GM13977 (cell line): ENCODE results near the gene KCNH2.
"Not testable (repeated sequence)": the region's sequence is repeated elsewhere in the genome, so short reads cannot be mapped to it uniquely, and the experiment has no call there.

Experiments used
- DNase-seq: peaks from one replicate; pipeline ENCODE4 v3.0.0; 2012; ENCODE audit warnings: low spot score
- CTCF ChIP-seq: IDR thresholded peaks from 2 replicates; pipeline ENCODE4 v1.5.1; 2012; ENCODE audit warnings: mild to moderate bottlenecking, control low read depth; ENCODE audit not compliant: insufficient read depth; ENCODE audit errors: extremely low read depth, missing control alignments
- in situ Hi-C: fragments of 300-500 bp; cut with MboI; formaldehyde crosslinking; loops from one replicate; pipeline ENCODE4 v1.12.0; 2022; ENCODE audit warnings: low sequenced_read_pairs, low pct_unique_long_range_greater_than_20kb, mixed read lengths, inconsistent platforms; ENCODE audit not compliant: unreplicated experiment

The KCNH2 gene

GRCh38 chr7:151015967-151016366 is 37.8 kb upstream of the KCNH2 start:
- TF ChIP-seq CTCF = no peak
- in situ Hi-C loops = no loop called here
- no peak for DNase-seq

- DNase-seq = no peak
- in situ Hi-C loops = no loop called here
- TF ChIP-seq CTCF = no peak
These were observed 36.8 kb upstream of the KCNH2 start for GRCh38 chr7:151014950-151015349.

- in situ Hi-C loops = no loop called here
- TF ChIP-seq CTCF = peak; percentile 4
- peak; percentile 87 for DNase-seq
These were observed 35.8 kb upstream of the KCNH2 start for GRCh38 chr7:151013733-151014497.

- in situ Hi-C loops = no loop called here
- no peak for TF ChIP-seq CTCF
- peak; percentile 54 for DNase-seq
These were observed 35.2 kb upstream of the KCNH2 start for GRCh38 chr7:151013356-151013732.

- in situ Hi-C loops = no loop called here
- DNase-seq = no peak
These were observed 34.8 kb upstream of the KCNH2 start for GRCh38 chr7:151012911-151013347.

GRCh38 chr7:151012031-151012692 is 34.0 kb upstream of the KCNH2 start:
- no peak for TF ChIP-seq CTCF
- in situ Hi-C loops = no loop called here

More at GRCh38 chr7:151012911-151013347, 34.8 kb upstream of the KCNH2 start:
- TF ChIP-seq CTCF = peak; percentile 30

GRCh38 chr7:151011616-151012015 is 33.5 kb upstream of the KCNH2 start:
- DNase-seq, in situ Hi-C loops: not testable (repeated sequence)

More at GRCh38 chr7:151012031-151012692, 34.0 kb upstream of the KCNH2 start:
- no peak for DNase-seq
